Kidney (tissue), 14 donors: ENCODE results near the gene PPM1E. TPM values are rescaled to one million over a fixed set of nuclear protein-coding genes. Genes with fewer than 3 reads are reported as not detected.
A peak's percentile ranks its signal among the peaks of the same experiment; 100 is the strongest.

ENCODE experiments used
- DNase-seq, 5 donors: peaks; one replicate each; pipeline ENCODE4 v3.0.0-alpha.2; 2013 to 2020
- FAIRE-seq: peaks from 2 replicates; lab custom pipeline; 2012; peaks lifted over from hg19 to GRCh38; lab: Jason Lieb, UNC
- H3K27ac ChIP-seq, 2 donors: one replicate each; pipeline ENCODE4 v1.7.0; 2013; ENCODE audit warnings: low read depth in 2 of 2, low read length in 2 of 2, inconsistent platforms in 1 of 2
- H3K27me3 ChIP-seq: one replicate; pipeline ENCODE4 v1.7.1; 2013; ENCODE audit warnings: low read length, inconsistent platforms; ENCODE audit not compliant: control insufficient read depth, insufficient read depth
- H3K36me3 ChIP-seq, 3 donors: one replicate each; pipeline versions ENCODE4 v1.7.0 to v1.7.1; 2013; ENCODE audit warnings: low read length in 3 of 3, control low read depth in 1 of 3, inconsistent platforms in 1 of 3; ENCODE audit not compliant: insufficient read depth in 3 of 3, control insufficient read depth in 2 of 3
- H3K4me1 ChIP-seq, 3 donors: one replicate each; pipeline versions ENCODE4 v1.7.0 to v1.7.1; 2013; ENCODE audit warnings: low read length in 3 of 3, inconsistent platforms in 1 of 3, low read depth in 1 of 3; ENCODE audit not compliant: control insufficient read depth in 2 of 3, insufficient read depth in 2 of 3
- H3K4me3 ChIP-seq, 3 donors: one replicate each; pipeline versions ENCODE4 v1.7.0 to v1.8.1; 2013; ENCODE audit warnings: low read length in 3 of 3, control low read depth in 1 of 3, inconsistent platforms in 1 of 3
- H3K9ac ChIP-seq, 3 donors: one replicate each; pipeline versions ENCODE4 v1.7.0 to v1.7.1; 2013; ENCODE audit warnings: low read length in 3 of 3, control low read depth in 1 of 3, inconsistent platforms in 1 of 3
- H3K9me3 ChIP-seq, 3 donors: one replicate each; pipeline versions ENCODE4 v1.7.0 to v1.7.1; 2013; ENCODE audit warnings: low read length in 3 of 3, control low read depth in 1 of 3, inconsistent platforms in 1 of 3; ENCODE audit not compliant: control insufficient read depth in 2 of 3, insufficient read depth in 1 of 3
- CTCF ChIP-seq: IDR thresholded peaks from 3 replicates; pipeline ENCODE4 v1.5.1; 2012; ENCODE audit warnings: mild to moderate bottlenecking, moderate library complexity, borderline replicate concordance; ENCODE audit not compliant: insufficient read depth; ENCODE audit errors: extremely low read depth
- intact Hi-C: fragments of 100-400 bp; cut with DNase I; formaldehyde crosslinking; loops from one replicate; pipeline ENCODE4 v1.11.1; 2022
- polyA plus RNA-seq: library from polyadenylated mRNA; stranded (reverse); fragments of 350-450 nt; fragmentation: Illumina TruSeq; extraction: RNeasy Lipid Tissue Mini Kit (QIAGEN cat#74804); gene quantifications from one replicate; pipeline ENCODE4 v1.2.3, GENCODE V29; 2014; ENCODE audit warnings: low read depth, low replicate concordance; ENCODE audit not compliant: insufficient read depth
- total RNA-seq: library from RNA; stranded (reverse); fragmentation: NEBNext Ultra II Directional; extraction: Animal tissue kit (Norgen Biotek cat#: 25700); gene quantifications from one replicate; pipeline ENCODE4 v1.2.1, GENCODE V29; 2021
- donor health status: control.
- donor health status: control.
- donor health status: control.
- donor health status: control.
- donor health status: control.
- donor health status: DM: yes; HTN: yes; CAD: no.
- donor health status: Normal renal cell carcinoma (clear cell type).

The PPM1E gene
- total and polyA plus RNA-seq, 2 donors from 2014 or later, result 0.47 to 0.82 TPM

GRCh38 chr17:59002848-59003247, 247.2 kb downstream of the PPM1E start:
- Histone ChIP-seq H3K27me3 (no peaks in the 10 kb centered on the region), H3K9ac (no peak overlapping the region), H3K27ac (no peak overlapping the region), H3K4me1 (no peaks in the 10 kb centered on the region), H3K9me3 (no peaks in the 10 kb centered on the region), H3K4me3 (no peak overlapping the region), H3K36me3 (peaks cover 3 to 5% (median 3%) of the 10 kb centered on the region in 3 donors)
- FAIRE-seq, result no peak
- TF ChIP-seq CTCF, result no peak
- no peak for DNase-seq
- intact Hi-C loops, result loop anchor here (10.0 kb wide), 1 partner anchor 298 kb away; no protein-coding TSS in a partner anchor

GRCh38 chr17:59003860-59004259, 248.2 kb downstream of the PPM1E start:
- no peak for TF ChIP-seq CTCF
- FAIRE-seq (no peak), DNase-seq (no peak)
- H3K9ac ChIP-seq, result no peak overlapping the region
- H3K4me3 ChIP-seq, result no peak overlapping the region
- H3K27ac ChIP-seq, result no peak overlapping the region
- H3K9me3 ChIP-seq, result no peaks in the 10 kb centered on the region
- peaks cover 2 to 3% (median 3%) of the 10 kb centered on the region in 3 donors for H3K36me3 ChIP-seq
- intact Hi-C loops, result loop anchor here (10.0 kb wide), 1 partner anchor 299 kb away; no protein-coding TSS in a partner anchor
- H3K27me3 ChIP-seq, result no peaks in the 10 kb centered on the region
- H3K4me1 ChIP-seq, result no peaks in the 10 kb centered on the region

- Histone ChIP-seq H3K27ac (no peak overlapping the region), H3K27me3 (no peaks in the 10 kb centered on the region), H3K9me3 (no peaks in the 10 kb centered on the region), H3K4me3 (no peak overlapping the region), H3K4me1 (no peaks in the 10 kb centered on the region), H3K36me3 (peaks cover 0 to 3% (median 0%) of the 10 kb centered on the region in 3 donors), H3K9ac (no peak overlapping the region)
- intact Hi-C loops, result loop anchor here (10.0 kb wide), 1 partner anchor 300 kb away; no protein-coding TSS in a partner anchor
- TF ChIP-seq CTCF, result peak; percentile 97
- FAIRE-seq (peak; percentile 97), DNase-seq (peak in 4 of 5 donors; percentile 60 to 80 (median 66))
Observed at GRCh38 chr17:59004338-59005111, 248.9 kb downstream of the PPM1E start.
